SK-N-MC (cell line): ENCODE results near the gene SH3BGR.
A peak's percentile ranks its signal among the peaks of the same experiment; 100 is the strongest.

ENCODE experiments used
- EZH2 ChIP-seq: fragments of 200-600 bp; sonication (generic); IDR thresholded peaks from one replicate; pipeline ENCODE4 v1.6.1; 2017; ENCODE audit warnings: antibody characterized with exemption
- POLR2AphosphoS5 ChIP-seq: IDR thresholded peaks from 2 replicates; pipeline ENCODE4 v1.6.1; 2012; ENCODE audit warnings: mild to moderate bottlenecking, low read depth, low read length, borderline replicate concordance

- TF ChIP-seq EZH2 = no peak
- TF ChIP-seq POLR2AphosphoS5 = peak; percentile 83
Measured at GRCh38 chr21:39445321-39446269, 6.2 kb upstream of the SH3BGR start, which contains the start of gene LCA5L.
